Activated CD8-positive, alpha-beta memory T cell treated with anti-CD3 and anti-CD28 coated beads for 4 hours (primary cell): ENCODE measurements around the gene MAP10.
"Not testable (repeated sequence)": the region's sequence is repeated elsewhere in the genome, so short reads cannot be mapped to it uniquely, and the experiment has no call there.

Source experiments
- DNase-seq, 2 donors: peaks; one replicate each; pipeline ENCODE4 v3.0.0-alpha.2; 2020; ENCODE audit warnings: low read depth in 2 of 2

Gene MAP10

GRCh38 chr1:232805269-232806185 is at the start of gene MAP10:
TSS of gene MAP10 (plus strand) at chr1:232805416. CDS start at chr1:232805450, 34 bp downstream.
- peak; percentile 38 to 53 for DNase-seq

- no peak for DNase-seq
Measured at GRCh38 chr1:232764458-232765251, 40.6 kb upstream of the MAP10 start.

- DNase-seq, result no peak
Measured at GRCh38 chr1:232765542-232765941, 39.7 kb upstream of the MAP10 start.

- no peak for DNase-seq
Measured at GRCh38 chr1:232766241-232766890, 38.9 kb upstream of the MAP10 start.

GRCh38 chr1:232766904-232767303 is 38.3 kb upstream of the MAP10 start:
- DNase-seq, result no peak

- no peak for DNase-seq
Measured at GRCh38 chr1:232767305-232768074, 37.7 kb upstream of the MAP10 start.

GRCh38 chr1:232768793-232769192 is 36.4 kb upstream of the MAP10 start:
- no peak for DNase-seq

GRCh38 chr1:232769733-232770132 is 35.5 kb upstream of the MAP10 start:
- DNase-seq, result no peak

- DNase-seq, result no peak
Measured at GRCh38 chr1:232773752-232774151, 31.5 kb upstream of the MAP10 start.

GRCh38 chr1:232776526-232777106 is 28.6 kb upstream of the MAP10 start:
- DNase-seq, result no peak

- DNase-seq, result no peak
Measured at GRCh38 chr1:232780354-232780753, 24.9 kb upstream of the MAP10 start.

GRCh38 chr1:232784794-232785193 is 20.4 kb upstream of the MAP10 start:
- no peak for DNase-seq

GRCh38 chr1:232785630-232786029 is 19.6 kb upstream of the MAP10 start:
- DNase-seq, result not testable (repeated sequence)

GRCh38 chr1:232786845-232787455 is 18.3 kb upstream of the MAP10 start:
- no peak for DNase-seq

- no peak for DNase-seq
Measured at GRCh38 chr1:232788235-232788872, 16.9 kb upstream of the MAP10 start.

- DNase-seq, result no peak
Measured at GRCh38 chr1:232789651-232790050, 15.6 kb upstream of the MAP10 start.

GRCh38 chr1:232792949-232793348 is 12.3 kb upstream of the MAP10 start:
- no peak for DNase-seq

GRCh38 chr1:232793944-232794343 is 11.3 kb upstream of the MAP10 start:
- DNase-seq, result no peak

GRCh38 chr1:232795497-232796053 is 9.6 kb upstream of the MAP10 start:
- no peak for DNase-seq
